Osteoblast (primary cell): ENCODE measurements around the gene ZNF574. TPM values are rescaled to one million over a fixed set of nuclear protein-coding genes. Genes with fewer than 3 reads are reported as not detected.

Source experiments
- DNase-seq: peaks from one replicate; pipeline ENCODE4 v3.0.0; 2011; ENCODE audit warnings: low spot score, mixed read lengths; ENCODE audit not compliant: insufficient read length; ENCODE audit errors: missing footprints
- H2AFZ ChIP-seq: 2 replicates; pipeline ENCODE4 v1.6.0; 2011; ENCODE audit warnings: mild to moderate bottlenecking, low read length
- H3K27ac ChIP-seq: 2 replicates; pipeline ENCODE4 v1.5.1; 2011; ENCODE audit warnings: mild to moderate bottlenecking, low read depth, low read length, moderate library complexity
- H3K27me3 ChIP-seq: 2 replicates; pipeline ENCODE4 v1.6.0; 2012; ENCODE audit warnings: mild to moderate bottlenecking, control low read depth, inconsistent platforms, low read length, moderate library complexity; ENCODE audit not compliant: insufficient read depth
- H3K36me3 ChIP-seq: 2 replicates; pipeline ENCODE4 v1.5.1; 2011; ENCODE audit warnings: mild to moderate bottlenecking, low read length, control low read depth, moderate library complexity; ENCODE audit not compliant: insufficient read depth
- H3K4me1 ChIP-seq: 2 replicates; pipeline ENCODE4 v1.5.1; 2011; ENCODE audit warnings: mild to moderate bottlenecking, low read length, control low read depth, moderate library complexity; ENCODE audit not compliant: insufficient read depth
- H3K4me2 ChIP-seq: 2 replicates; pipeline ENCODE4 v1.6.0; 2011; ENCODE audit warnings: mild to moderate bottlenecking, low read length; ENCODE audit not compliant: insufficient read depth
- H3K4me3 ChIP-seq: fragments of 200-600 bp; sonication (generic); 3 replicates; pipeline ENCODE4 v1.5.1; 2012; ENCODE audit warnings: mild to moderate bottlenecking, low read length, inconsistent platforms; ENCODE audit not compliant: insufficient read depth
- H3K79me2 ChIP-seq: 2 replicates; pipeline ENCODE4 v1.6.0; 2012; ENCODE audit warnings: mild to moderate bottlenecking, low read length, control low read depth, inconsistent platforms; ENCODE audit not compliant: insufficient read depth
- H3K9me3 ChIP-seq: 2 replicates; pipeline ENCODE4 v1.5.1; 2011; ENCODE audit warnings: low read depth, low read length, control low read depth
- H4K20me1 ChIP-seq: 2 replicates; pipeline ENCODE4 v1.6.0; 2012; ENCODE audit warnings: mild to moderate bottlenecking, low read length, control low read depth; ENCODE audit not compliant: insufficient read depth
- CTCF ChIP-seq: IDR thresholded peaks from 2 replicates; pipeline ENCODE4 v1.5.1; 2011; ENCODE audit warnings: mild to moderate bottlenecking, low read depth, low read length, moderate library complexity; ENCODE audit errors: extremely low read depth
- total RNA-seq: library from RNA; depleted of rRNA; stranded (reverse); fragments of >200 nt; gene quantifications from 2 replicates; pipeline ENCODE4 v1.2.3, GENCODE V29; 2012

ZNF574 gene
- 13.6 and 13.8 TPM in 2 replicates for total RNA-seq

- H4K20me1 ChIP-seq, result peaks cover 28% of the 10 kb centered on the region
- peak within 1 kb of the TSS; percentile 100 for H2AFZ ChIP-seq
Measured at GRCh38 chr19:42075616-42076379, at the start of gene ZNF574. ZNF574 (plus strand) TSS chr19:42076166; CDS start chr19:42078607, 2,441 bp downstream.

GRCh38 chr19:42028304-42029216, 47.4 kb upstream of the ZNF574 start:
- peak; percentile 59 for TF ChIP-seq CTCF
- Histone ChIP-seq H3K4me3 (no peak overlapping the region), H2AFZ (no peak overlapping the region), H3K4me2 (no peak overlapping the region), H3K27me3 (peaks cover 2% of the 10 kb centered on the region), H3K27ac (no peak overlapping the region), H3K4me1 (peaks cover 22% of the 10 kb centered on the region), H4K20me1 (no peaks in the 10 kb centered on the region), H3K36me3 (no peaks in the 10 kb centered on the region), H3K79me2 (no peaks in the 10 kb centered on the region), H3K9me3 (no peaks in the 10 kb centered on the region)
- peak; percentile 34 for DNase-seq

More at GRCh38 chr19:42075616-42076379, at the start of gene ZNF574:
- Histone ChIP-seq H3K4me3 (peak within 1 kb of the TSS; percentile 92), H3K27ac (peak within 1 kb of the TSS; percentile 98), H3K4me1 (peaks cover 20% of the 10 kb centered on the region), H3K36me3 (peaks cover 27% of the 10 kb centered on the region), H3K79me2 (peaks cover 49% of the 10 kb centered on the region), H3K4me2 (peak within 1 kb of the TSS; percentile 98), H3K27me3 (peaks cover under 1% of the 10 kb centered on the region), H3K9me3 (no peaks in the 10 kb centered on the region)
- no peak for TF ChIP-seq CTCF
- DNase-seq, result peak; percentile 100

- Histone ChIP-seq H3K27ac (no peak overlapping the region), H3K36me3 (no peaks in the 10 kb centered on the region), H3K9me3 (no peaks in the 10 kb centered on the region), H4K20me1 (no peaks in the 10 kb centered on the region), H3K4me3 (no peak overlapping the region), H3K4me2 (no peak overlapping the region), H2AFZ (no peak overlapping the region), H3K79me2 (no peaks in the 10 kb centered on the region), H3K27me3 (peaks cover 2% of the 10 kb centered on the region), H3K4me1 (no peaks in the 10 kb centered on the region)
- TF ChIP-seq CTCF, result no peak
- DNase-seq, result no peak
Measured at GRCh38 chr19:42030645-42031440, 45.1 kb upstream of the ZNF574 start.
